ENCODE measurements around the gene ACTR10.

DNA sequence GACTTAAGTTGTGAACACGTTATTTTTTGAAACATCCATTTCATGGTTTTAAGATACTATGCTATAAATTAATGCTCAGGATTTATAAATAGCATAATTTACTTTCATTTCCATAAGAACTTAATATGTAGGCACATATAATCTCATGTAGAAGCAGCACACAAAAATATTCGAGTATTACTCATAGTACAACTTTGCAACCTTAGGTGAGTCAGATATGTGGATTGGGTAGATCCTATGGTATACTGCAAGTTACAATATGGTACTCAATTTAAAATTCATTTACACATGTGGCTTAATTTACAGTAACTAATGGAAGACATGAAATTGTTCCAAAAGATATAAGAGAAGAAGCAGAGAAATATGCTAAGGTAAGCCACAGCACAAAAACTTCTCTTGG lies 70.7 kb downstream of the ACTR10 start:
- TF ChIP-seq RAD21 (IDR thresholded peaks at IDR 0.05; ENCODE audit: low read depth) = no peak
- no peak for TF ChIP-seq CEBPB (IDR thresholded peaks at IDR 0.05)
- no peak for TF ChIP-seq EGR1 (IDR thresholded peaks at IDR 0.05)
- TF ChIP-seq EP300 (IDR thresholded peaks at IDR 0.05; ENCODE audit: borderline replicate concordance) = no peak
- TF ChIP-seq, protein P1, sequence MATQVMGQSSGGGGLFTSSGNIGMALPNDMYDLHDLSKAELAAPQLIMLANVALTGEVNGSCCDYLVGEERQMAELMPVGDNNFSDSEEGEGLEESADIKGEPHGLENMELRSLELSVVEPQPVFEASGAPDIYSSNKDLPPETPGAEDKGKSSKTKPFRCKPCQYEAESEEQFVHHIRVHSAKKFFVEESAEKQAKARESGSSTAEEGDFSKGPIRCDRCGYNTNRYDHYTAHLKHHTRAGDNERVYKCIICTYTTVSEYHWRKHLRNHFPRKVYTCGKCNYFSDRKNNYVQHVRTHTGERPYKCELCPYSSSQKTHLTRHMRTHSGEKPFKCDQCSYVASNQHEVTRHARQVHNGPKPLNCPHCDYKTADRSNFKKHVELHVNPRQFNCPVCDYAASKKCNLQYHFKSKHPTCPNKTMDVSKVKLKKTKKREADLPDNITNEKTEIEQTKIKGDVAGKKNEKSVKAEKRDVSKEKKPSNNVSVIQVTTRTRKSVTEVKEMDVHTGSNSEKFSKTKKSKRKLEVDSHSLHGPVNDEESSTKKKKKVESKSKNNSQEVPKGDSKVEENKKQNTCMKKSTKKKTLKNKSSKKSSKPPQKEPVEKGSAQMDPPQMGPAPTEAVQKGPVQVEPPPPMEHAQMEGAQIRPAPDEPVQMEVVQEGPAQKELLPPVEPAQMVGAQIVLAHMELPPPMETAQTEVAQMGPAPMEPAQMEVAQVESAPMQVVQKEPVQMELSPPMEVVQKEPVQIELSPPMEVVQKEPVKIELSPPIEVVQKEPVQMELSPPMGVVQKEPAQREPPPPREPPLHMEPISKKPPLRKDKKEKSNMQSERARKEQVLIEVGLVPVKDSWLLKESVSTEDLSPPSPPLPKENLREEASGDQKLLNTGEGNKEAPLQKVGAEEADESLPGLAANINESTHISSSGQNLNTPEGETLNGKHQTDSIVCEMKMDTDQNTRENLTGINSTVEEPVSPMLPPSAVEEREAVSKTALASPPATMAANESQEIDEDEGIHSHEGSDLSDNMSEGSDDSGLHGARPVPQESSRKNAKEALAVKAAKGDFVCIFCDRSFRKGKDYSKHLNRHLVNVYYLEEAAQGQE (IDR thresholded peaks at IDR 0.05; ENCODE audit: low read depth) = no peak
- no peak for TF ChIP-seq CREB1 (IDR thresholded peaks at IDR 0.05; ENCODE audit: low read depth)
- TF ChIP-seq, protein P2, sequence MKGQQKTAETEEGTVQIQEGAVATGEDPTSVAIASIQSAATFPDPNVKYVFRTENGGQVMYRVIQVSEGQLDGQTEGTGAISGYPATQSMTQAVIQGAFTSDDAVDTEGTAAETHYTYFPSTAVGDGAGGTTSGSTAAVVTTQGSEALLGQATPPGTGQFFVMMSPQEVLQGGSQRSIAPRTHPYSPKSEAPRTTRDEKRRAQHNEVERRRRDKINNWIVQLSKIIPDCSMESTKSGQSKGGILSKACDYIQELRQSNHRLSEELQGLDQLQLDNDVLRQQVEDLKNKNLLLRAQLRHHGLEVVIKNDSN (IDR thresholded peaks at IDR 0.05) = no peak
- no peak for TF ChIP-seq TAF1 (IDR thresholded peaks at IDR 0.05; ENCODE audit: low read depth)
- TF ChIP-seq TEAD4 (IDR thresholded peaks at IDR 0.05) = no peak
- no peak for TF ChIP-seq YY1 (IDR thresholded peaks at IDR 0.05; ENCODE audit: low read depth)
- TF ChIP-seq TCF12 (IDR thresholded peaks at IDR 0.05; ENCODE audit: low read depth) = no peak
- TF ChIP-seq ZBTB7A (IDR thresholded peaks at IDR 0.05; ENCODE audit: low read depth) = no peak
- TF ChIP-seq, protein P3, sequence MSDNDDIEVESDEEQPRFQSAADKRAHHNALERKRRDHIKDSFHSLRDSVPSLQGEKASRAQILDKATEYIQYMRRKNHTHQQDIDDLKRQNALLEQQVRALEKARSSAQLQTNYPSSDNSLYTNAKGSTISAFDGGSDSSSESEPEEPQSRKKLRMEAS (IDR thresholded peaks at IDR 0.05) = no peak
- TF ChIP-seq NFIC (IDR thresholded peaks at IDR 0.05) = no peak

All from Ishikawa (cell line).